ENCODE results near the gene SPOCK2. TPM values are rescaled to one million over a fixed set of nuclear protein-coding genes. Genes with fewer than 3 reads are reported as not detected.

The SPOCK2 gene
- total and polyA plus RNA-seq, 2 of the 13 experiments (the other 11 are each of a cell fraction or from before 2014, with no cell fraction given), result 8.6 to 30.6 TPM

GRCh38 chr10:72048450-72049124, 39.8 kb downstream of the SPOCK2 start (continued):
- TF ChIP-seq ZBTB43 (CRISPR knock-in tag; conservative IDR thresholded peaks at IDR 0.05), result no peak
- no peak for TF ChIP-seq SOX6 (IDR thresholded peaks at IDR 0.05)
- TF ChIP-seq SOX6 (CRISPR knock-in tag; IDR thresholded peaks at IDR 0.05), result peak; percentile 65; the same call in 1 of the 2 replicates
- TF ChIP-seq ZBTB42 (CRISPR knock-in tag; IDR thresholded peaks at IDR 0.05), result no peak
- TF ChIP-seq FOXA3 (CRISPR knock-in tag; IDR thresholded peaks at IDR 0.05), result peak; percentile 65
- TF ChIP-seq KAT8 (CRISPR knock-in tag; IDR thresholded peaks at IDR 0.05), result no peak; the same call in 1 of the 2 replicates
- TF ChIP-seq ZNF772 (CRISPR knock-in tag; IDR thresholded peaks at IDR 0.05), result no peak
- no peak for TF ChIP-seq XBP1 (CRISPR knock-in tag; IDR thresholded peaks at IDR 0.05)
- TF ChIP-seq ZNF883 (CRISPR knock-in tag; IDR thresholded peaks at IDR 0.05; ENCODE audit: not compliant biosample characterization), result no peak
- 0 out of 2 replicates have a peak, but pooled peaks have one; percentile 49 for TF ChIP-seq KLF11 (CRISPR knock-in tag; IDR thresholded peaks at IDR 0.05)
- TF ChIP-seq ZMAT5 (CRISPR knock-in tag; IDR thresholded peaks at IDR 0.05; ENCODE audit: borderline replicate concordance, low read depth), result no peak
- TF ChIP-seq GLI4 (CRISPR knock-in tag; IDR thresholded peaks at IDR 0.05; ENCODE audit: borderline replicate concordance), result no peak
- no peak for TF ChIP-seq SRSF9 (IDR thresholded peaks at IDR 0.05; ENCODE audit: borderline replicate concordance, insufficient read depth, low read depth, low read length, poor library complexity, severe bottlenecking)

Measured in HepG2 (cell line).